HG03097 (cell line): ENCODE measurements around the gene MGAT4B.

ENCODE experiments used
- ATAC-seq: cut with Tn5 transposase; IDR thresholded peaks from one replicate; pipeline ENCODE4 v1.9.1; 2021; ENCODE audit not compliant: unreplicated experiment, low FRiP score

The MGAT4B gene

DNA sequence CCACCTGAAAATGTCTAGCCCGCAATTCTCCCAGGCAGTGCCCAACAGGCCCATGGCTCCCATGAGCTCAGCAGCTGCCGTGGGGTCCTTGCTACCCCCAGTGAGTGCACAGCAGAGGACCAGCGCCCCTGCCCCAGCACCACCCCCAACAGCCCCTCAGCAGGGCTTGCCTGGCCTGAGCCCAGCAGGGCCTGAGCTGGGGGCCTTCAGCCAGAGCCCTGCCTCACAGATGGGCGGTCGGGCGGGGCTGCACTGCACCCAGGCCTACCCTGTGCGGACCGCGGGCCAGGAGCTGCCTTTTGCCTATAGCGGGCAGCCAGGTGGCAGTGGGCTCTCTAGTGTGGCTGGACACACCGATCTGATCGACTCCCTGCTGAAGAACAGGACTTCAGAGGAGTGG is 32.2 kb downstream of the MGAT4B start:
- no peak for ATAC-seq

- no peak for ATAC-seq
Observed at GRCh38 chr5:179773686-179774040, 33.0 kb downstream of the MGAT4B start.

DNA sequence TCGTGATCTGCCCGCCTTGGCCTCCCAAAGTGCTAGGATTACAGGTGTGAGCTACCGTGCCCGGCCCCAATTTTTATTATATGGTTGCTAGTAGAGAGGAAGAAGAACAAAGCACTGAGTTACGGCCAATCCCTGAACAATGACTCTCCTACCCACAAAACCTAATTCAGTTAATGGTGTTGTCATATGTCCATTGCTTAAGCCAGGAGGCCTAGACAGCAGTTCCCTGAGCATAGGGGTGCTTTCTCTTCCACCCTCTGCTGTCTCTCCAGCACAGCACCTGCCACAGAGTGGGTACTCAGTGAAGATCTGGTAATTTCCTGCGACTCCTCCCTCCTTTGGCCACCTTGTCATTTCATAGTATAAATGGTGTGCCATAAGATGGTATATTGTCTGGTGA is 34.3 kb downstream of the MGAT4B start:
- ATAC-seq = no peak

- no peak for ATAC-seq
Observed at GRCh38 chr5:179771311-179771895, 35.3 kb downstream of the MGAT4B start.

DNA sequence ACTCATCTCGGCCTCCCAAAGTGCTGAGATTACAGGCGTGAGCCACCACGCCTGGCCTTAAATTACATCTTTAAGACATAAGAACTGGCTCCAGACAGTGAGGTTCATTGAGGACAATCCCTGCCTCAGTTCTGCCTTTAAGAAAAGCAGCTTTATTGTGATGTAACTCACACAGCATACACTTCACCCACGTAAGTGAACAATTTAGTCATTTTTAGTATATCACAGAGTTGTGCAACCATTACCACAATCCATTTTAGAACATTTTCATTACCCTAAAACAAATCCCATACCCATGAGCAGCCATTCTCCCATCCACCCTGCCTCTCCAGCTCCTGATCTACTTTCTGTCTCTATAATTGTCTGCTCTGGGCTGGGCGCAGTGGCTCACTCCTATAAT is 36.9 kb downstream of the MGAT4B start:
- no peak for ATAC-seq

- ATAC-seq = no peak
Observed at GRCh38 chr5:179769271-179769670, 37.4 kb downstream of the MGAT4B start.

GRCh38 chr5:179768326-179769085 is 38.2 kb downstream of the MGAT4B start:
- ATAC-seq = no peak

DNA sequence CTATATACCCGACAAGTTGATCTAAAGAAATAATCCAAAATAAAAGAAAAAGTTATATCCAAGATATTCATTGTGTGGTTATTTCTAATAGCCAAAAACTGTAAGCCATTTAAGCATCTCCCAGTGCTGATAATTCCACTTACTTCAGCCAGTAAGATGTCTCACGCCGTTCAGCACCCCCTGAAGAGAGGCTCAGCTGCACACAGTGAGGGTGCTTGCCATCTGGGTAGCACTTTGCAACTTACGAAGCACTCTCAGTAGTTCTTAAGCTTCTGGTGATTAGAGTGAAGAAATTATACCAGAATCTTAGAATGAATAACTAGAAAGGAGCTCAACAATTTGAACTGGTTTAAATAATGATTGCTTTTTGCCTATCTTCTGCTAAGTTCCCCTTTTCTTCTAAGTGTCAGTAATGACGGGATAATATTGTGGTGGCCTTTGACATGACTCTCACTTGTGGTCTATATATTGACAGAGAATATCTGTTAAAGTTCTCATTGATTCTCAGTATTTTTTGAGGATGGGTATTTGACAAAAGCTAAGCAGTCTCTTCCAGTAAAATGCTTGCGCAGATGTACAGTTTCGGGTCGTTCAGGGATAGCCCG is 39.1 kb downstream of the MGAT4B start:
- ATAC-seq = no peak

GRCh38 chr5:179766726-179767455 is 39.8 kb downstream of the MGAT4B start:
- no peak for ATAC-seq

DNA sequence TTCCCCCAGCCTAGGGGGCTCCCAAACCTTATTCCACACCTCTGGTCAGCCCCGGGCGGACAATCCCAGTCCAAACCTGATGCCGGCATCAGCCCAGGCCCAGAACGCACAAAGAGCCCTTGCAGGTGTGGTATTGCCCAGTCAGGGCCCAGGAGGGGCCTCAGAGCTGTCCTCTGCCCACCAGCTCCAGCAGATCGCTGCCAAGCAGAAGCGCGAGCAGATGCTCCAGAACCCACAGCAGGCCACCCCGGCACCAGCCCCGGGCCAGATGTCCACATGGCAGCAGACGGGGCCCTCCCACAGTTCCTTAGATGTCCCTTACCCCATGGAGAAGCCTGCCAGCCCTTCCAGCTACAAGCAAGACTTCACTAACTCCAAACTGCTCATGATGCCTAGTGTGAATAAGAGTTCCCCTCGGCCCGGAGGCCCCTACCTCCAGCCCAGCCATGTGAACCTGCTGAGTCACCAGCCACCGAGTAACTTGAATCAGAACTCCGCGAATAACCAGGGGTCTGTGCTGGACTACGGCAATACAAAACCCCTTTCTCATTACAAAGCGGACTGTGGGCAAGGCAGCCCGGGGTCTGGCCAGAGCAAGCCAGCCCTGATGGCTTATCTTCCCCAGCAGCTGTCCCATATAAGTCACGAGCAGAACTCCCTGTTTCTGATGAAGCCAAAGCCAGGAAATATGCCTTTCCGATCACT is 40.5 kb downstream of the MGAT4B start:
- ATAC-seq = no peak

GRCh38 chr5:179765400-179765799 is 41.3 kb downstream of the MGAT4B start:
- no peak for ATAC-seq

- ATAC-seq = no peak
Observed at GRCh38 chr5:179764056-179764455, 42.6 kb downstream of the MGAT4B start.

DNA sequence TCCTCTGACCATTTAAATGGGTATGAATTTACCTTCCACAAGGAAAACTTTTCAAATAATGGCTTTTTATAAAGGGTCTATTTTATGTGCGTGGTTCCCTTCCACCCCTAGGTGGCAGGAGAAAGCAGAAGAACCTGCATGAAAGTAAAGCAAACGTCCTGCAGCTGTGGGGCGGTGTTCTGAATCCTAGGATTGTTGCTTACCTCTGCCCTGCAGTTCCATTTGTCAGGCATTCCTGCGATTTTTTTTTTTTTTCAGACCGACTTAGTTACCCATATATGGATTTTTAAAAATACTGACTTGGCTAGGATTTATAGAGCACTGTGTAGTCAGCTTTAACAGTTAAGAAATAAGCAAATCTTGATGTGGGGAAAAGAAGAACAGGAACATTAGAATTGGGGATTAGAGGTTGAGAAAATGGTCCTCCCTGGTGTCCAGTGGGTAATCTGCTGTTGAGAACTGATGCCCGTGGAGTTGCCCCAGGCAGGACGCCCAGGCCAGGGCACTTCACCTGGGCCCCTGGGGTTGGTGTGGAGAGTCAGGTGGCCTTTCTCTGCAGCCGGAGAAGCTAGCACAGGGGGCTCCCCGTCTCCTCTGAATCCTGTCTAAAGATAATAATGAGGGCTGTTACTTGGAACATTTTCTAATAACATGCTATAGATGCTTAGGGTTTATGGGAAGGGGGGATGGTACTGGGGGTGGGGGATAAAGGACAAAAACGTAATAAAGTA is 43.3 kb downstream of the MGAT4B start:
- no peak for ATAC-seq

DNA sequence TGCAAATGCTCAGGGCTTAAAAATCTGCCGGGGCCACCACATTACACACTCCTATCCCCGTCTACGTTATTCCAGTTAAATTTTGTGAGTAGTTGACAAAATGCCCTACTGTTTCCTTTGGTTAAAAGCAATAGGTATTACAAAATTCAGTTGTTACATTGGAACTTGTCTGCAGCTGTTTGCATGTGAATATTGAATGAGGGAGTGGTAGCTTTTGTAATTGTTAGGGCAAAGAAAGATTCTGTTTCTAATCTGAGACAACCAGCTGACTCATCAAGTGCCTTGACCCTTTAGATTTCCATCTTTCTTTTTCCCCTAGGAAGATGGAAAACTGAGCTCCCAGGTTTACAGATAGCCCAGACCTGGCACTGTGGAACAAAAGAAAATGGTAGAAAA is 43.9 kb downstream of the MGAT4B start:
- no peak for ATAC-seq

- no peak for ATAC-seq
Observed at GRCh38 chr5:179762079-179762780, 44.4 kb downstream of the MGAT4B start.

- ATAC-seq = no peak
Observed at GRCh38 chr5:179759581-179760551, 46.8 kb downstream of the MGAT4B start.

- ATAC-seq = no peak
Observed at GRCh38 chr5:179758955-179759354, 47.7 kb downstream of the MGAT4B start.

DNA sequence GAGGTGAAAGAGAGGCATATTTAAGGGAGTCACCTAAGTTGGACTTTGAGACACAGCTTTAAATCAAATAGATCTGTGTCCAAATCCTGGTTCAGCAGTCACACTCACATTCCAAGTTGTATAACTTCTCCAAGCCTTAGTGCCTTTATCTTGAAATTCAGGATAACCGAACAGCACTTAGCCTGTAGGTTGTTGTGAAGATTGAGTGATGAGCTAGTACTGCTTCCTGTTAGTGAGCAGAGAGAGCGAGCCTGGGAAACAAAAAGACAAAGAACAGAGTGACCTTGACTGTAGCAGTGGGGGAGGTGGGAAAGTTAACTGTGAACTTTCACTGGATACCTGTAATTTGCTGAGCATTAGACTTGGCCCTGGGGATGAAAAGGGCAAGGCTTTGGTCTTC is 51.6 kb downstream of the MGAT4B start:
- no peak for ATAC-seq
